OCI-LY1 (cell line): ENCODE results near the gene KANSL1.

Source experiments
- H2AFZ ChIP-seq: fragments of 200-600 bp; sonication (generic), shearing (Covaris generic); 2 replicates; pipeline ENCODE4 v1.6.0; 2014; ENCODE audit warnings: antibody characterized with exemption, mild to moderate bottlenecking, low read length
- H3F3A ChIP-seq: fragments of 200-600 bp; sonication (generic), shearing (Covaris generic); 2 replicates; pipeline ENCODE4 v1.6.0; 2014; ENCODE audit warnings: mild to moderate bottlenecking, antibody characterized with exemption, low read length, moderate library complexity; ENCODE audit not compliant: insufficient read depth
- H3K27ac ChIP-seq: fragments of 200-600 bp; sonication (generic); 2 replicates; pipeline ENCODE4 v1.5.1; 2014; ENCODE audit warnings: low read length, mixed run types, mild to moderate bottlenecking, low read depth; ENCODE audit not compliant: poor library complexity, severe bottlenecking
- H3K27me3 ChIP-seq: fragments of 200-600 bp; sonication (generic); 2 replicates; pipeline ENCODE4 v1.6.0; 2014; ENCODE audit warnings: antibody characterized with exemption, mild to moderate bottlenecking, low read length, moderate library complexity; ENCODE audit not compliant: insufficient read depth
- H3K36me3 ChIP-seq: fragments of 200-600 bp; sonication (generic); 2 replicates; pipeline ENCODE4 v1.6.1; 2014; ENCODE audit warnings: mild to moderate bottlenecking, antibody characterized with exemption, low read length, moderate library complexity, mixed read lengths; ENCODE audit not compliant: insufficient read depth
- H3K4me1 ChIP-seq: fragments of 200-600 bp; sonication (generic); 2 replicates; pipeline ENCODE4 v1.5.1; 2014; ENCODE audit warnings: mild to moderate bottlenecking, low read length, moderate library complexity; ENCODE audit not compliant: insufficient read depth, severe bottlenecking
- H3K4me2 ChIP-seq: fragments of 200-600 bp; sonication (generic), shearing (Covaris generic); 2 replicates; pipeline ENCODE4 v1.6.1; 2014; ENCODE audit warnings: low read length
- H3K4me3 ChIP-seq: fragments of 200-600 bp; sonication (generic); 2 replicates; pipeline ENCODE4 v1.5.1; 2014; ENCODE audit warnings: low read length, low read depth, mild to moderate bottlenecking, mixed read lengths; ENCODE audit not compliant: poor library complexity, severe bottlenecking
- H3K79me2 ChIP-seq: fragments of 200-600 bp; shearing (Covaris generic); 2 replicates; pipeline ENCODE4 v1.6.1; 2016; ENCODE audit warnings: mixed run types, low read length, mixed read lengths; ENCODE audit not compliant: insufficient read depth
- H3K9ac ChIP-seq: fragments of 200-600 bp; sonication (generic), shearing (Covaris generic); 2 replicates; pipeline ENCODE4 v1.6.1; 2014; ENCODE audit warnings: mild to moderate bottlenecking, low read length, mixed read lengths
- H3K9me2 ChIP-seq: fragments of 200-600 bp; sonication (generic), shearing (Covaris generic); 2 replicates; pipeline ENCODE4 v1.6.1; 2014; ENCODE audit warnings: low read depth, mild to moderate bottlenecking, low read length, mixed read lengths
- H3K9me3 ChIP-seq: fragments of 200-600 bp; shearing (Covaris generic); 2 replicates; pipeline ENCODE4 v1.6.1; 2014; ENCODE audit warnings: low read length, mixed read lengths
- H4K20me1 ChIP-seq: fragments of 200-600 bp; sonication (generic), shearing (Covaris generic); 2 replicates; pipeline ENCODE4 v1.6.0; 2016; ENCODE audit warnings: mild to moderate bottlenecking, low read length; ENCODE audit not compliant: insufficient read depth
- CTCF ChIP-seq: fragments of 200-600 bp; sonication (generic), shearing (Covaris generic); IDR thresholded peaks from 2 replicates; pipeline ENCODE4 v1.5.1; 2017; ENCODE audit warnings: mild to moderate bottlenecking, antibody characterized with exemption, low read length, moderate library complexity, mixed read lengths
- EZH2 ChIP-seq: fragments of 200-600 bp; sonication (generic), shearing (Covaris generic); IDR thresholded peaks from 2 replicates; pipeline ENCODE4 v1.8.0; 2017; ENCODE audit warnings: borderline replicate concordance, mixed run types, mild to moderate bottlenecking, antibody characterized with exemption, low read length, moderate library complexity, mixed read lengths

Gene KANSL1

GRCh38 chr17:46154151-46154816 lies 38.9 kb downstream of the KANSL1 start:
- H3F3A ChIP-seq = no peaks in the 10 kb centered on the region
- H3K9ac ChIP-seq = no peak overlapping the region
- H3K27ac ChIP-seq = peak overlapping the region; percentile 15
- no peak overlapping the region for H2AFZ ChIP-seq
- no peak for TF ChIP-seq EZH2
- TF ChIP-seq CTCF = no peak
- no peaks in the 10 kb centered on the region for H4K20me1 ChIP-seq
- H3K79me2 ChIP-seq = peaks cover 98% of the 10 kb centered on the region
- H3K4me1 ChIP-seq = peaks cover 54% of the 10 kb centered on the region
- no peaks in the 10 kb centered on the region for H3K36me3 ChIP-seq
- no peaks in the 10 kb centered on the region for H3K9me3 ChIP-seq
- H3K4me2 ChIP-seq = peak overlapping the region; percentile 40; the same call in 1 of the 2 replicates
- no peaks in the 10 kb centered on the region for H3K27me3 ChIP-seq
- H3K4me3 ChIP-seq = no peak overlapping the region
- H3K9me2 ChIP-seq = no peaks in the 10 kb centered on the region

- Histone ChIP-seq H4K20me1 (no peaks in the 10 kb centered on the region), H3K4me2 (peak overlapping the region; percentile 0; the same call in 1 of the 2 replicates), H3K9me2 (no peaks in the 10 kb centered on the region)
Observed at GRCh38 chr17:46152423-46152822, 40.8 kb downstream of the KANSL1 start.

GRCh38 chr17:46151762-46152161 lies 41.5 kb downstream of the KANSL1 start:
- Histone ChIP-seq H3K4me2 (no peak overlapping the region), H3K4me1 (peaks cover 70% of the 10 kb centered on the region), H3K9me2 (no peaks in the 10 kb centered on the region), H3K9me3 (no peaks in the 10 kb centered on the region), H3K36me3 (no peaks in the 10 kb centered on the region), H3K27me3 (no peaks in the 10 kb centered on the region), H3K9ac (no peak overlapping the region), H4K20me1 (no peaks in the 10 kb centered on the region), H3K27ac (no peak overlapping the region), H2AFZ (no peak overlapping the region), H3K4me3 (no peak overlapping the region), H3F3A (no peaks in the 10 kb centered on the region), H3K79me2 (peaks cover 96% of the 10 kb centered on the region)
- no peak for TF ChIP-seq CTCF

More at GRCh38 chr17:46152423-46152822, 40.8 kb downstream of the KANSL1 start:
- Histone ChIP-seq H3K4me3 (no peak overlapping the region), H3K27ac (no peak overlapping the region), H3K9ac (no peak overlapping the region), H3K9me3 (no peaks in the 10 kb centered on the region), H2AFZ (no peak overlapping the region), H3F3A (no peaks in the 10 kb centered on the region), H3K4me1 (peaks cover 63% of the 10 kb centered on the region), H3K36me3 (no peaks in the 10 kb centered on the region), H3K79me2 (peaks cover 96% of the 10 kb centered on the region), H3K27me3 (no peaks in the 10 kb centered on the region)
- TF ChIP-seq EZH2 (no peak), CTCF (no peak)
